Calu3 (cell line): Measurements from ENCODE around the gene PPA1. TPM values are rescaled to one million over a fixed set of nuclear protein-coding genes. Genes with fewer than 3 reads are reported as not detected.

ENCODE experiments used
- BruUV-seq: library from RNA; stranded (reverse); fragments of 400-500 nt; replicated peaks from 2 replicates; lab custom pipeline; 2021; lab: Mats Ljungman, UMichigan
- CTCF ChIA-PET: fragments of 300-600 bp; sonication (Branson Sonifier 250); formaldehyde crosslinking; loops from one replicate; lab custom pipeline; 2022; ENCODE audit warnings: antibody characterized with exemption; lab: Charles Lee
- DNase-seq: peaks from one replicate; pipeline ENCODE4 v3.0.0; 2022
- H3K27ac Mint-ChIP-seq: one replicate; pipeline ENCODE4 v1.8.0; 2022; ENCODE audit warnings: mixed read lengths; ENCODE audit not compliant: unreplicated experiment
- H3K27me3 Mint-ChIP-seq: one replicate; pipeline ENCODE4 v1.8.0; 2022; ENCODE audit warnings: mixed read lengths; ENCODE audit not compliant: unreplicated experiment
- H3K36me3 Mint-ChIP-seq: one replicate; pipeline ENCODE4 v1.8.0; 2022; ENCODE audit warnings: mild to moderate bottlenecking, moderate library complexity, mixed read lengths; ENCODE audit not compliant: insufficient read depth, unreplicated experiment
- H3K4me1 Mint-ChIP-seq: one replicate; pipeline ENCODE4 v1.8.0; 2022; ENCODE audit warnings: mild to moderate bottlenecking, low read depth, mixed read lengths; ENCODE audit not compliant: unreplicated experiment
- H3K4me3 Mint-ChIP-seq: one replicate; pipeline ENCODE4 v1.8.0; 2022; ENCODE audit warnings: mild to moderate bottlenecking, low read depth, moderate library complexity, mixed read lengths; ENCODE audit not compliant: unreplicated experiment
- H3K9me3 Mint-ChIP-seq: one replicate; pipeline ENCODE4 v1.8.0; 2022; ENCODE audit warnings: low read depth, mixed read lengths; ENCODE audit not compliant: unreplicated experiment
- CTCF ChIP-seq: fragments of 200-600 bp; IDR thresholded peaks from one replicate; pipeline ENCODE4 v1.8.0; 2022; ENCODE audit warnings: antibody characterized with exemption; ENCODE audit not compliant: unreplicated experiment
- intact Hi-C: fragments of 100-400 bp; cut with micrococcal nuclease; formaldehyde crosslinking; loops from one replicate; pipeline ENCODE4 v1.10.0; 2022; ENCODE audit not compliant: unreplicated experiment
- total RNA-seq: library from RNA; stranded (reverse); gene quantifications from 2 replicates; pipeline ENCODE4 v1.2.3, GENCODE V29; 2022

The PPA1 gene
- total RNA-seq, 1 experiment from 2014 or later: 280 TPM

GRCh38 chr10:70274643-70275042 lies 41.4 kb upstream of the PPA1 start:
- H3K27ac Mint-ChIP-seq: no peak overlapping the region
- no peak for DNase-seq
- no peak overlapping the region for H3K4me3 Mint-ChIP-seq
- peaks cover 2% of the 10 kb centered on the region for H3K9me3 Mint-ChIP-seq
- BruUV-seq: no TSS peak
- intact Hi-C loops: loop anchor here (5.0 kb wide), 1 partner anchor 58 kb away; no protein-coding TSS in a partner anchor
- H3K4me1 Mint-ChIP-seq: peaks cover 14% of the 10 kb centered on the region
- H3K36me3 Mint-ChIP-seq: no peaks in the 10 kb centered on the region
- TF ChIP-seq CTCF: no peak
- CTCF ChIA-PET: no interaction called here
- peaks cover under 1% of the 10 kb centered on the region for H3K27me3 Mint-ChIP-seq

GRCh38 chr10:70272925-70273316 lies 39.7 kb upstream of the PPA1 start:
- Mint-ChIP-seq H3K36me3 (no peaks in the 10 kb centered on the region), H3K27me3 (no peaks in the 10 kb centered on the region), H3K4me1 (peaks cover 14% of the 10 kb centered on the region), H3K9me3 (peaks cover 2% of the 10 kb centered on the region), H3K27ac (no peak overlapping the region), H3K4me3 (no peak overlapping the region)
- no TSS peak for BruUV-seq
- TF ChIP-seq CTCF: peak; percentile 53
- CTCF ChIA-PET: interaction anchor here (0.6 to 2.3 kb wide), 15 partner anchors 9 to 126 kb away, joined by 3 to 26 read pairs (median 4); partner anchors contain the start of genes PPA1 and TYSND1
- intact Hi-C loops: loop anchor here (5.0 kb wide), 1 partner anchor 59 kb away; no protein-coding TSS in a partner anchor
- no peak for DNase-seq

GRCh38 chr10:70271996-70272924 lies 39.0 kb upstream of the PPA1 start:
- Mint-ChIP-seq H3K9me3 (peaks cover 2% of the 10 kb centered on the region), H3K27ac (no peak overlapping the region), H3K27me3 (no peaks in the 10 kb centered on the region), H3K4me1 (peaks cover 19% of the 10 kb centered on the region), H3K36me3 (peaks cover 6% of the 10 kb centered on the region), H3K4me3 (no peak overlapping the region)
- TF ChIP-seq CTCF: no peak
- CTCF ChIA-PET: interaction anchor here (0.8 to 2.3 kb wide), 14 partner anchors 10 to 126 kb away, joined by 3 to 26 read pairs (median 4); partner anchors contain the start of genes PPA1 and TYSND1
- intact Hi-C loops: loop anchor here (5.0 kb wide), 1 partner anchor 60 kb away; no protein-coding TSS in a partner anchor
- BruUV-seq: no TSS peak
- peak; percentile 35 for DNase-seq

- Mint-ChIP-seq H3K9me3 (peaks cover 1% of the 10 kb centered on the region), H3K27me3 (no peaks in the 10 kb centered on the region), H3K27ac (no peak overlapping the region), H3K4me3 (no peak overlapping the region), H3K36me3 (peaks cover 6% of the 10 kb centered on the region), H3K4me1 (peaks cover 32% of the 10 kb centered on the region)
- DNase-seq: no peak
- BruUV-seq: no TSS peak
- CTCF ChIA-PET: no interaction called here
- intact Hi-C loops: loop anchor here (5.0 kb wide), 1 partner anchor 61 kb away; no protein-coding TSS in a partner anchor
- no peak for TF ChIP-seq CTCF
These were observed 37.7 kb upstream of the PPA1 start for GRCh38 chr10:70270952-70271351.
